A549 (cell line): ENCODE data around the gene TGFBR2. TPM values are rescaled to one million over a fixed set of nuclear protein-coding genes. Genes with fewer than 3 reads are reported as not detected.

Experiments used
- ATAC-seq, 2 experiments: fragments of 200-7000 bp in 1 of 2; fragments of >200 bp in 1 of 2; cut with Nextera tagmentation in 1 of 2; cut with Tn5 transposase in 1 of 2; 3 replicates each; pipeline versions ENCODE4 v1.8.0 to v1.9.1; 2018 to 2020; ENCODE audit warnings: mild to moderate bottlenecking in 1 of 2, moderate library complexity in 1 of 2
- CTCF ChIA-PET: fragments of 300-600 bp; sonication (Branson Sonifier 250); formaldehyde crosslinking; extraction: SDS; loops from one replicate; lab custom pipeline; 2021; ENCODE audit warnings: antibody characterized with exemption, inconsistent platforms; lab: Yijun Ruan, JAX
- POLR2A ChIA-PET: fragments of 350-600 bp; formaldehyde crosslinking; extraction: SDS; loops from one replicate; lab custom pipeline; 2021; ENCODE audit warnings: antibody characterized with exemption, inconsistent platforms; lab: Yijun Ruan, JAX
- DNase-seq, 2 experiments: peaks; one replicate each; pipeline versions ENCODE4 v3.0.0 to v3.0.0-alpha.2; 2011 to 2016; ENCODE audit warnings: low read depth in 1 of 2, low spot score in 1 of 2
- FAIRE-seq: peaks from 2 replicates; lab custom pipeline; 2011; peaks lifted over from hg19 to GRCh38; lab: Jason Lieb, UNC
- H3K27ac ChIP-seq, 2 experiments: fragments of >200 bp; sonication (Bioruptor Twin); formaldehyde crosslinking; 3 replicates each; pipeline ENCODE4 v1.5.1; 2016 to 2017
- H3K4me1 ChIP-seq: fragments of >200 bp; sonication (Bioruptor Twin); formaldehyde crosslinking; 3 replicates; pipeline ENCODE4 v1.6.1; 2016
- H3K4me2 ChIP-seq: fragments of >200 bp; sonication (Bioruptor Twin); formaldehyde crosslinking; 3 replicates; pipeline ENCODE4 v1.6.1; 2016
- H3K4me3 ChIP-seq: fragments of >200 bp; sonication (Bioruptor Twin); formaldehyde crosslinking; 3 replicates; pipeline ENCODE4 v1.5.1; 2016
- H3K9me3 ChIP-seq: fragments of >200 bp; sonication (Bioruptor Twin); formaldehyde crosslinking; 3 replicates; pipeline ENCODE4 v1.6.1; 2016
- CEBPB ChIP-seq, 2 experiments: fragments of >200 bp in 1 of 2; sonication (Bioruptor Twin) in 1 of 2; formaldehyde crosslinking in 1 of 2; IDR thresholded peaks; 2 replicates each; pipeline ENCODE4 v1.6.1; 2012 to 2016
- CHD2 ChIP-seq: fragments of 150-350 bp; IDR thresholded peaks from 2 replicates; pipeline ENCODE4 v1.6.1; 2014; ENCODE audit warnings: low read length; ENCODE audit not compliant: partially characterized antibody
- CHD4 ChIP-seq: fragments of 200-600 bp; sonication (generic); IDR thresholded peaks from 2 replicates; pipeline ENCODE4 v1.6.1; 2016; ENCODE audit warnings: antibody characterized with exemption, mild to moderate bottlenecking, borderline replicate concordance
- ESRRA ChIP-seq: fragments of 150-350 bp; IDR thresholded peaks from 2 replicates; pipeline ENCODE4 v1.6.1; 2014; ENCODE audit warnings: mild to moderate bottlenecking, low read length, borderline replicate concordance
- FOSL2 ChIP-seq, 2 experiments: fragments of 450-650 bp in 1 of 2; fragments of >200 bp in 1 of 2; sonication (Bioruptor Twin) in 1 of 2; formaldehyde crosslinking; IDR thresholded peaks; 2 replicates each; pipeline versions ENCODE4 v1.5.0 to v1.6.1; 2016 to 2020; ENCODE audit warnings: mild to moderate bottlenecking in 1 of 2, moderate library complexity in 1 of 2
- HOXA7 ChIP-seq: fragments of 250-450 bp; sonication (Bioruptor Pico); IDR thresholded peaks from 2 replicates; pipeline ENCODE4 v1.5.0; 2020; ENCODE audit warnings: mild to moderate bottlenecking, moderate library complexity
- HOXB13 ChIP-seq: fragments of 250-450 bp; sonication (Bioruptor Pico); IDR thresholded peaks from 2 replicates; pipeline ENCODE4 v1.5.0; 2020; ENCODE audit warnings: low read depth, mild to moderate bottlenecking, moderate library complexity
- KDM1A ChIP-seq: fragments of 200-600 bp; sonication (generic); IDR thresholded peaks from 2 replicates; pipeline ENCODE4 v1.6.1; 2016; ENCODE audit warnings: low read depth, mild to moderate bottlenecking
- MAFK ChIP-seq: fragments of 450-650 bp; IDR thresholded peaks from 2 replicates; pipeline ENCODE4 v1.6.1; 2014; ENCODE audit not compliant: partially characterized antibody
- MYC ChIP-seq: IDR thresholded peaks from 2 replicates; pipeline ENCODE4 v1.6.1; 2012; ENCODE audit warnings: mild to moderate bottlenecking, inconsistent platforms, low read length, improper control_type of control experiment, borderline replicate concordance
- NFE2L2 ChIP-seq: fragments of 150-350 bp; conservative IDR thresholded peaks from 2 replicates; pipeline ENCODE4 v1.6.1; 2014; ENCODE audit warnings: low read length
- PHF8 ChIP-seq: fragments of 200-600 bp; sonication (generic); IDR thresholded peaks from 2 replicates; pipeline ENCODE4 v1.6.1; 2016; ENCODE audit warnings: low read depth, mild to moderate bottlenecking, antibody characterized with exemption, moderate library complexity, borderline replicate concordance
- POLR2A ChIP-seq: IDR thresholded peaks from 2 replicates; pipeline ENCODE4 v1.6.1; 2012; ENCODE audit warnings: mild to moderate bottlenecking, low read length
- RAD21 ChIP-seq, 2 experiments: fragments of >200 bp in 1 of 2; sonication (Bioruptor Twin) in 1 of 2; formaldehyde crosslinking in 1 of 2; IDR thresholded peaks in 1 of 2; conservative IDR thresholded peaks in 1 of 2; 2 replicates in 1 of 2; 3 replicates in 1 of 2; pipeline ENCODE4 v1.6.1; 2012 to 2018; ENCODE audit warnings: inconsistent platforms in 1 of 2
- RCOR1 ChIP-seq: fragments of 150-350 bp; IDR thresholded peaks from 2 replicates; pipeline ENCODE4 v1.6.1; 2014; ENCODE audit warnings: antibody characterized with exemption, low read length, low read depth
- RFX5 ChIP-seq: fragments of 450-650 bp; IDR thresholded peaks from 2 replicates; pipeline ENCODE4 v1.7.1; 2014; ENCODE audit warnings: antibody characterized with exemption, mild to moderate bottlenecking, moderate library complexity
- SMC3 ChIP-seq: fragments of >200 bp; sonication (Bioruptor Twin); formaldehyde crosslinking; IDR thresholded peaks from 3 replicates; pipeline ENCODE4 v1.6.1; 2018; ENCODE audit warnings: inconsistent platforms
- SREBF2 ChIP-seq: fragments of 450-650 bp; IDR thresholded peaks from 2 replicates; pipeline ENCODE4 v1.6.1; 2014; ENCODE audit warnings: mild to moderate bottlenecking, moderate library complexity
- TP53 ChIP-seq: fragments of 250-450 bp; sonication (Bioruptor Pico); IDR thresholded peaks from 2 replicates; pipeline ENCODE4 v1.5.0; 2021; ENCODE audit warnings: mild to moderate bottlenecking, moderate library complexity
- ZC3H11A ChIP-seq: fragments of 450-650 bp; IDR thresholded peaks from 2 replicates; pipeline ENCODE4 v1.6.1; 2014; ENCODE audit warnings: antibody characterized with exemption, mild to moderate bottlenecking
- WGBS: methylation state at CpG from one replicate; pipeline ENCODE4 v1.1.6; 2017; ENCODE audit errors: missing lambda C conversion rate; 5-methylcytosine and 5-hydroxymethylcytosine counted together
- polyA plus RNA-seq, 4 experiments: library from polyadenylated mRNA; depleted of rRNA in 3 of 4; stranded (reverse); fragments of >200 nt; fragmentation: RNase III in 1 of 4; extraction: RNeasy Plus Mini Kit Qiagen cat#74134 plus additional on column Dnase treatment in 1 of 4; gene quantifications; 2 replicates in 3 of 4; 3 replicates in 1 of 4; pipeline ENCODE4 v1.2.3, GENCODE V29; 2011 to 2017
- TF ChIP-seq, protein P1 (sequence below): fragments of 250-450 bp; sonication (Bioruptor Pico); IDR thresholded peaks from 2 replicates; pipeline ENCODE4 v1.5.0; 2020; ENCODE audit warnings: low read depth, mild to moderate bottlenecking, moderate library complexity
- TF ChIP-seq, protein P2 (sequence below): fragments of 450-650 bp; IDR thresholded peaks from 2 replicates; pipeline ENCODE4 v1.6.1; 2014; ENCODE audit warnings: antibody characterized with exemption
- TF ChIP-seq, protein P3 (sequence below): fragments of 250-450 bp; sonication (Bioruptor Pico); IDR thresholded peaks from 2 replicates; pipeline ENCODE4 v1.5.0; 2021; ENCODE audit warnings: mild to moderate bottlenecking, moderate library complexity, borderline replicate concordance
- TF ChIP-seq, protein P4 (sequence below): IDR thresholded peaks from 2 replicates; pipeline ENCODE4 v1.6.1; 2012; ENCODE audit warnings: low read depth, borderline replicate concordance

Gene TGFBR2
- polyA plus RNA-seq, 2 of the 4 experiments (the other 2 are of a cell fraction) = 48.5 to 97.4 TPM

DNA sequence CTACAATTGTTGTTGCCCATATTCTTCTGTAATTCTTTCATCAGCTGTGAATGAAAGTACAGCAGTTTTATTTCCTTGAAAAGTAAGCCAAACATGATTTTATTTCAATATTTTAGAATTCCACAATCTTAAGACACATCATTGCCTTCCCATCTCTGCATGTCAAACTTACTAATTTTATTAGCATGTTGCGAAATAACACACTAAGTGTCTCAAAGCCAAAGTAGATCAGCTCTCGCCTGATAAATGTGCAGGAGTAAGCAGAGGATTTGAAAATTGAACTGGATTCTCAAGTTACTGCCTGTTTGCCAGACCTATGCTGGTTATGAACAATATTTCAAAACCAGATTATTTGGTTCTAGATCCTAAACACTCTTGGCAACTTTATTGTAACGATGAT lies 25.7 kb downstream of the TGFBR2 start:
- POLR2A ChIA-PET = interaction anchor here (0.5 kb wide), 1 partner anchor 780 kb away, joined by 5 read pairs; no protein-coding TSS in a partner anchor
- peaks cover 62% of the 10 kb centered on the region for H3K4me1 ChIP-seq
- ATAC-seq (no peak), FAIRE-seq (no peak), DNase-seq (no peak)
- H3K27ac ChIP-seq = peak overlapping the region; percentile 53 to 96
- no peak overlapping the region for H3K4me3 ChIP-seq
- CTCF ChIA-PET = interaction anchor here (0.7 to 1.1 kb wide), 2 partner anchors 10 to 27 kb away, joined by 3 read pairs; no protein-coding TSS in a partner anchor
- H3K4me2 ChIP-seq = peak overlapping the region; percentile 55
- 0 out of 3 replicates have a peak, but pooled peaks cover 5% of the 10 kb centered on the region for H3K9me3 ChIP-seq
- WGBS = 90% methylated on average over 3 of the region's 3 CpGs
- no peak for TF ChIP-seq MAFK
- peak; percentile 32 to 84; a peak in 3 of 4 replicates for TF ChIP-seq CEBPB (IDR thresholded peaks at IDR 0.05)
- TF ChIP-seq HOXA7 (CRISPR knock-in tag) = no peak
- TF ChIP-seq, protein P1, sequence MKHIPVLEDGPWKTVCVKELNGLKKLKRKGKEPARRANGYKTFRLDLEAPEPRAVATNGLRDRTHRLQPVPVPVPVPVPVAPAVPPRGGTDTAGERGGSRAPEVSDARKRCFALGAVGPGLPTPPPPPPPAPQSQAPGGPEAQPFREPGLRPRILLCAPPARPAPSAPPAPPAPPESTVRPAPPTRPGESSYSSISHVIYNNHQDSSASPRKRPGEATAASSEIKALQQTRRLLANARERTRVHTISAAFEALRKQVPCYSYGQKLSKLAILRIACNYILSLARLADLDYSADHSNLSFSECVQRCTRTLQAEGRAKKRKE (CRISPR knock-in tag) = no peak
- no peak for TF ChIP-seq SMC3
- no peak for TF ChIP-seq ZC3H11A
- TF ChIP-seq, protein P2, sequence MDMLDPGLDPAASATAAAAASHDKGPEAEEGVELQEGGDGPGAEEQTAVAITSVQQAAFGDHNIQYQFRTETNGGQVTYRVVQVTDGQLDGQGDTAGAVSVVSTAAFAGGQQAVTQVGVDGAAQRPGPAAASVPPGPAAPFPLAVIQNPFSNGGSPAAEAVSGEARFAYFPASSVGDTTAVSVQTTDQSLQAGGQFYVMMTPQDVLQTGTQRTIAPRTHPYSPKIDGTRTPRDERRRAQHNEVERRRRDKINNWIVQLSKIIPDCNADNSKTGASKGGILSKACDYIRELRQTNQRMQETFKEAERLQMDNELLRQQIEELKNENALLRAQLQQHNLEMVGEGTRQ = no peak

DNA sequence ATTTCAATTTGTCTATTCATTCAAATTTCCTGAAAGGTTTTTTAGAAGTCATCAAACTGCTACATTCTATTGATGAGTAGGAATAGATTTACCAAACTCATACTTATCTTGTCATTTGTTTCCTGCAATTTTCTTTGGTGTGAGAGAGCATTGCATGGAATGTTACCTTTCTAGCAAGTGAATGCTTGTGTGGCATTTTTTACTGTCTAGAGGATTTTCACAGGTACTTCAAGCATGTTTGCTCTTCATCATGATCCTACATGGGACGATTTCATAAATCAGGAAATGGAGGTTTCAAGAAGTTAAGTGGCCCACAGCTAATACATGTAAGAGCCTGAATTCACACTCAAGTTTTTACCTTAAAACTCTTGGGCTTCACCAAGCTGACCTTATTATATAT lies 26.1 kb downstream of the TGFBR2 start:
- CTCF ChIA-PET = interaction anchor here (0.7 kb wide), 1 partner anchor 27 kb away, joined by 3 read pairs; no protein-coding TSS in a partner anchor
- FAIRE-seq = no peak
- Histone ChIP-seq H3K27ac (peak overlapping the region in 1 of 2 experiments; percentile 96; a peak in 4 of 6 replicates), H3K9me3 (0 out of 3 replicates have a peak, but pooled peaks cover 5% of the 10 kb centered on the region), H3K4me1 (peaks cover 58% of the 10 kb centered on the region), H3K4me3 (no peak overlapping the region), H3K4me2 (peak overlapping the region; percentile 55; the same call in 1 of the 3 replicates)
- DNase-seq = no peak
- ATAC-seq = no peak
- no peak for TF ChIP-seq SREBF2
- no peak for TF ChIP-seq HOXB13
- no peak for TF ChIP-seq KDM1A
- TF ChIP-seq RAD21 (conservative IDR thresholded peaks at IDR 0.05 in 1 of 2, IDR thresholded peaks at IDR 0.05 in 1 of 2) = no peak
- TF ChIP-seq ESRRA = no peak
- no peak for TF ChIP-seq POLR2A
- no peak for TF ChIP-seq MYC
- no peak for TF ChIP-seq RFX5
- TF ChIP-seq PHF8 = no peak
- TF ChIP-seq, protein P3, sequence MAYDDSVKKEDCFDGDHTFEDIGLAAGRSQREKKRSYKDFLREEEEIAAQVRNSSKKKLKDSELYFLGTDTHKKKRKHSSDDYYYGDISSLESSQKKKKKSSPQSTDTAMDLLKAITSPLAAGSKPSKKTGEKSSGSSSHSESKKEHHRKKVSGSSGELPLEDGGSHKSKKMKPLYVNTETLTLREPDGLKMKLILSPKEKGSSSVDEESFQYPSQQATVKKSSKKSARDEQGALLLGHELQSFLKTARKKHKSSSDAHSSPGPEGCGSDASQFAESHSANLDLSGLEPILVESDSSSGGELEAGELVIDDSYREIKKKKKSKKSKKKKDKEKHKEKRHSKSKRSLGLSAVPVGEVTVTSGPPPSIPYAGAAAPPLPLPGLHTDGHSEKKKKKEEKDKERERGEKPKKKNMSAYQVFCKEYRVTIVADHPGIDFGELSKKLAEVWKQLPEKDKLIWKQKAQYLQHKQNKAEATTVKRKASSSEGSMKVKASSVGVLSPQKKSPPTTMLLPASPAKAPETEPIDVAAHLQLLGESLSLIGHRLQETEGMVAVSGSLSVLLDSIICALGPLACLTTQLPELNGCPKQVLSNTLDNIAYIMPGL (CRISPR knock-in tag) = no peak
- no peak for TF ChIP-seq NFE2L2
- TF ChIP-seq CEBPB (IDR thresholded peaks at IDR 0.05) = no peak
- TF ChIP-seq TP53 (CRISPR knock-in tag) = no peak
- TF ChIP-seq CHD2 = no peak
- no peak for TF ChIP-seq FOSL2 (IDR thresholded peaks at IDR 0.05)
- TF ChIP-seq FOSL2 (CRISPR knock-in tag; IDR thresholded peaks at IDR 0.05) = no peak
- TF ChIP-seq CHD4 = no peak
- no peak for TF ChIP-seq RCOR1
- TF ChIP-seq, protein P4, sequence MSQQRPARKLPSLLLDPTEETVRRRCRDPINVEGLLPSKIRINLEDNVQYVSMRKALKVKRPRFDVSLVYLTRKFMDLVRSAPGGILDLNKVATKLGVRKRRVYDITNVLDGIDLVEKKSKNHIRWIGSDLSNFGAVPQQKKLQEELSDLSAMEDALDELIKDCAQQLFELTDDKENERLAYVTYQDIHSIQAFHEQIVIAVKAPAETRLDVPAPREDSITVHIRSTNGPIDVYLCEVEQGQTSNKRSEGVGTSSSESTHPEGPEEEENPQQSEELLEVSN = no peak
- WGBS = 87% methylated on average over 1 of the region's 1 CpG
- POLR2A ChIA-PET = no interaction called here
